Astrocyte of the hippocampus (primary cell): ENCODE measurements around the gene DPCD.

Source experiments
- DNase-seq: peaks from one replicate; pipeline ENCODE4 v3.0.0; 2011; ENCODE audit warnings: low read depth, low spot score

DPCD gene

DNA sequence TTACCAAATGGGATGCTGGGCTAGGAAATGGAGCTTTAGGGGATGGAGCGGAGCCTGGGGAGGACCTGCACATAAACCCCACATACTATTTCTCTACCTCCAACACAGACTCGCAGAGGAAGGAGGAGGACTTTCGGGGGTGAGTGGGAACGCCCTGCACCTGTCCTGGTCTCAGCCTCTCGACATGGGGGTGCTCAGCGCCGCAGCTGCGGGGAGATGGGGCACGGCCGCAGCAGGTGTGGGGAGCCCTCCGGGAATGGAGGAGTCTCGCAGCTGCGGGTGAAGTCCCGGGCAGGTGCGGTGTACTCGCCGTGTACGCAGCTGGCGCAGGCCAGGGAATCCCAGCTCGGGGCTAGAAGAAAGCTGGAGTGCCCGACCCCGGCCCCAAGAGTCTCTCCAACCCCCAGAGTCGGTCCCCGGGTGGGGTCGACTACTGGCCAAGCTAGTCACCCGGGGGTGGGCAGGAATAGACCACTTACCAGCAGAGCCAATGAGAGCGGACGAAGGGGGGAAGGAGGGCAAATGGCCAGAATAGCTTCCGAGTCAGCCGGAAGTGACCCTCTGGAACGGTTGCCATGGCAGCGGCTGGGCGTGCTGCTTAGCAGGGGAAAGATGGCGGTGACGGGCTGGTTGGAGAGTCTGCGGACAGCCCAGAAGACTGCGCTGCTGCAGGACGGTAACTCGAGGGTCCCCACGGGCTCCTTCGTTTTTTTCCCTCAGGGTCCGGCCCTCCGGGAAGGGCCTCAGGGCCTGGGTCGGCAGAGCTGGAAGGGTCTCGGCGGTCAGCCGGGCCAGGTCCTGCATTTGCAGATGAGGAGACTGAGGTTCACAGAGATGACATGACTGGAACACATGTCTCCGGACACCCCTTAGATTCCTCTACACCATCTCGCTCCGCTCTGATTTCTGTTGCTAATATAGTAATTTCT lies at the start of gene DPCD, which contains the start of gene POLL:
DPCD (plus strand) TSS at position 597 of the 929 bp plus-strand sequence; CDS start at position 613, 16 bp downstream.
POLL (minus strand) TSS at position 533 of the 929 bp plus-strand sequence. CDS start 897 bp downstream, outside the sequence.
- DNase-seq, result peak; percentile 98

DNA sequence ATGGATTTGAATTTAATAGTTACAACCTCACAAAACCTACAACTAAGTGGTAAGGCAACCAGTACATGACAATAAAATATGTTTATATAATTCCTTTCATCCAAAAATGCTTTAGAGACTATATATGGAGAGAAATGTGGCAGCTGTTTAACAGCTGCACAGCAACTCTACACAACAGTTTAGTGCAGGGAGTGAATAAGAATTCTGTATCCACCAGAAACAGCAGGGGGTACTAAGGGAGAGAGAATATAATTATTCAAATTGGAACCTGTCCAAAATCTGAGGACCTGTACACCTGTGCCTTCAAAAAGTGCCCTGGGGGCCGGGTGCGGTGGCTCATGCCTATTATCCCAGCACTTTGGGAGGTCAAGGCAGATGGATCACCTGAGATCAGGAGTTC lies 49.7 kb upstream of the DPCD start:
- no peak for DNase-seq

- no peak for DNase-seq
Measured at GRCh38 chr10:101545898-101546297, 42.2 kb upstream of the DPCD start.

DNA sequence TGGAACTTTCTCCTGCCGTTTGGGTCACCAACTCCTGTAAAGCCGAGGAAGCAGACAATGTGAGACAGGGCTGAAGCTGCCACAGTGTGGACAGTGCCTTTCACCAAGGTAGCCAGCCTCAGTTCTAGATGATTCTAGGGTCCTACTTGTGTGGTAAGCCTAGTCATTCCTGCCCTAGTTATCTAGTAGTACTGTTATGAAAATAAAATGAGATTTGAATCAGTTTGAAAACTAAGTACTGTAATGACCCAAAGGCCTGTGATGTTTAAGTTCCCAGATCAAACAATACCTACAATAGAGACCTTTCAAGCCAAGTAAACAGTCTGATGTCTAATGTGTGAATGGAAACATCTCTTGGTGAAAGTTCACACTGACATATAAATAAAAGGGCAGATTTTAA lies 37.2 kb upstream of the DPCD start:
- no peak for DNase-seq

DNA sequence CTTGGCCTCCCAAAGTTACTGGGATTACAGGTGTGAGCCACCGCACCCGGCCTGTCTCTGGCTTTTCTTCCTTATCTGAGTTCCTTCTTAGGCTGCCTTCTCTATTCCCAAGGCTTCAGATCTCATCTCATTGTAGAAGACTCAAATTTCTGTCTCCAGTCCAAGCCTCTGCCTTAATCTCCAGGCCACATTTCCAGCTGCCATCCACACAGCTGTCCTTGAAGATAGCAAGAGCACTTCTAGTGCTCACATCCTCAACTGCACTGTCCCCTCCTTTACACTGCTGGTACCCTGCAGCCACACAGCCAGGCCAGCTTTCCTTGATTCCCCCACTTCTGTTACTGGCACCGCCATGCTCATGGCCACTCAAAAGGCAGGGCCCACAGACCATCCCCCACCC lies 35.7 kb upstream of the DPCD start:
- no peak for DNase-seq

GRCh38 chr10:101557541-101557940 lies 30.6 kb upstream of the DPCD start:
- no peak for DNase-seq

- DNase-seq, result no peak
Measured at GRCh38 chr10:101558204-101558603, 29.9 kb upstream of the DPCD start.

DNA sequence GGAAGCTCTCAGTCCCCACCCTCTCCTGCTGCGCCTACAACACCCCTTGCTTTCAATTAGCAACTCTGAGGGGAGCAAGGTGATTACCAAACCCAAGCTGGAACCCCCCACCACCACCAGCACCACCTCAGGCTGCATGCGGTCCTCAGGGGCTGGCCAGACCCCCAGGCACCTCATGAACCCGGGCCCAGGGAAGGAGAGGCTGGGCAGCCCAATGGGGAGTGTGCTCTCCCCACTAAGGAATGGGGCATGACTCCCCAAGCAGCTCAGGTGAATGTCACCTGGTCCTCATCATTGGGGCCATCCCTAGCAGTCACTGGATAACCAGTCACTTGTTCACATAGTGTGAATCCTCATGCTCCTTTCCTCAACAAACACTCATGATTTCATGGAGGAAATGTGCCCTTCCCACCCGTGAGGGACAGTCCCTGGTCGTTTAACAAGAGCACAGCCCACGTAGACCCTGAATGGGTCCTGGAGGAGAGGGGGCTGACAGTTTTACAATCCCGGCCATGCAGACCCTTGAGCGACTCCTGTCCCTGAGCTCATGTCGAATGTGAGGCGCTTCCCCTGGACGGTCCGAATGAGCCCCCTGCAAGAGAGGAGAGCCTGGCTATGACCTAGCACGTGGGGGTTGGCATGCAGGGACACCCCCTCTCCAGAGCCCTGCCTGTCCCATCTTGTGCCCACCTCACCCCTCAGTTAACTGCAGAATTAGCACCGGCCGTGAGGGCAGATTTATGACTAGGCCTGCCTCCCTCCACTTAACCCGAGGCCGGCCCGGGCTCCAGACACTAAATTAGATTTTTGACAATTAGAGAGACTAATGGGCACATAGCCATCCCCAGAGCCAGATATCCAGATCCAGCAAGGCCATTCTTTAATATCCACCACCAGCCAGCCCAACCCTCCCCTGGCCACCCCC lies 29.2 kb upstream of the DPCD start:
- DNase-seq, result no peak

DNA sequence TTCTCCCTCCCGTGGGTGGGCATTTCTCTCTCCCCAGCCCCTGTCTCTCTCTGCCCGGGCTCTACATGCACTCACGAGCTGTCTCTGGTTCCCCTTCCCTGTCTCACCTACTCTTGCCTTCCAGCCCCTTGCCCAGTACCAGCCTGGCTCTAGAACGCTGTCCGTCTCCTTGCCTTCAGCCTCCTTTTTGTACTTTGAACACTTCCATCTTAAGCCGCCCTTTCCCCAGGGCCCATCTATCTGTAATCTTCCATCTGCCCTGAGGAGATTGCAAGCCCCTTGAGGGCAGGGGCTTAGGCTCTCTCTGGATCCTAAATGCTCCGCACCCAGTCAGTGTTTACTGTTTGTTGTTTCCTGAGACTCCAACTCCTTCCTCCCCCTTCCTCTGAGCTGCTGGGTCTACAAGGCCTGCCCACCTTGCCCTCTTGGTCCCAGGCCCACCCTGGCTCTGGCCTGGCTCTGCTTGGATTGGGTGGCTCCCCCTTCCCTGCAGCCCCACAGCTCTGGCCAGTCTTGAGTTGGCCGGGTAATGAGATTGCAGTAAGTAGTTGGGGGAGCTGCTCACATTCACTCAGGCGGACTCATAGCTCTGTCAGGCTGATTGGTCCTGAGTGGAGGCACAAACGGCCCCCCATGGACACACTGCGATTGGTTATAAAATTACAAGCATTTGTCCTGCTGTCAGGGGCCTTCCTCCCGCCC lies 28.4 kb upstream of the DPCD start:
- DNase-seq, result no peak

DNA sequence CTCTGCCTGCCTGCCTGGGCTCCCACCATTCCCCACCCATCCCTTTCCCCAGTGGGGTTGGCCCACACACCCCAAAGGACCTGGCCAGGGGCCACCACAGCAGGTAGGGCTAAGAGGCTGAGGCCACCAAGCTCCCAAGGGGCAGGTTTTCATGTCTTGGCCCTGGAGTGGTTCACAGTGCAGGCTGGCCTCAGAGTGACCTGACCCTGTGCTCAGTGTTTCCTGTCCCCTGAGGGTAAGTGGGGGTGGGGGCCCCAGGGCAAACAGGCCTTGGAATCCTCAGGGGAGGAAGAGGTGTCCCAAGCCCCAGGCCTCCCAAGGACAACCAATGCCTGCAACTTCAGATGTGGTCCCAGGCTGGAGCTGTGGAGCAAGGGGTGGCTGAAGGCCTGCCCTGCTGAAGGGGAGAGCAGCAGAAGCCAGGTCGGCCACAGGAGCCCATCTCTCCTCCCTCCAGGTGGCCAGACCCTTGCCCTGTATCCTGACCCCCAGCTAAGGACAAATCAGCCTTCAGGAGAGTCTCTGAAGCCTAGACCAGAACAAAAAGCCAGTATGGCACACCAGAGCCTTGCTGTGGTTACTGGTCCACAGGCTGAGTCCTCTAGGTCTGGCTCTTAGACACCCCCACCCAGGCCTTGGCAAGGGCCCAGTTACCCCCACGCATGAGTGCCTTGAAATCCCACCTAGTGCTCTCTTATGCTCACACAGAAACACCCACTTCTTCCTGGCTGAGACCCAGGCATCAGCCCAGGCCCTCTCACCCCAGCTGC lies 27.6 kb upstream of the DPCD start:
- DNase-seq, result no peak

GRCh38 chr10:101561068-101561915 lies 26.8 kb upstream of the DPCD start:
- no peak for DNase-seq

DNA sequence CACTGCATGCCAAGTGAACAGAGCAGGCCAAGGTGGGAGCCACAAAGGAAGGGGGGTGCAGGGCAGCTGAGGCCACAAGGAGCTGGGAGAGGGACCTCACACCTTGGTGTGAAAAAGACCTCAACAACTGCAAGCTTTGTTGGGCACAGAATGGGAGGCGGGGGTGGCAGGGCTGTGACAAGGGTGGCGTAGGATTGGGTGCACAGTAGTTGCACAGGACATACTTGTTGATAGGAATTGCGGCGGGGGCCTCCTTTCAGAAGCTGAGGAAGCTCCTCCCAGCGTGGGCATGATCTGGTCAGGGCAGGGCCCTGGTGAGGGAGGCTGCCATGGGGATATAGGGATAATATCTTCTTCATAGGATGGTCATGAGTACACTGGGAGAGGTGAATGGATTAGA lies 25.9 kb upstream of the DPCD start:
- DNase-seq, result no peak

GRCh38 chr10:101563007-101563406 lies 25.1 kb upstream of the DPCD start:
- DNase-seq, result no peak

GRCh38 chr10:101563497-101564040 lies 24.6 kb upstream of the DPCD start:
- no peak for DNase-seq

- no peak for DNase-seq
Measured at GRCh38 chr10:101564490-101564991, 23.6 kb upstream of the DPCD start.

DNA sequence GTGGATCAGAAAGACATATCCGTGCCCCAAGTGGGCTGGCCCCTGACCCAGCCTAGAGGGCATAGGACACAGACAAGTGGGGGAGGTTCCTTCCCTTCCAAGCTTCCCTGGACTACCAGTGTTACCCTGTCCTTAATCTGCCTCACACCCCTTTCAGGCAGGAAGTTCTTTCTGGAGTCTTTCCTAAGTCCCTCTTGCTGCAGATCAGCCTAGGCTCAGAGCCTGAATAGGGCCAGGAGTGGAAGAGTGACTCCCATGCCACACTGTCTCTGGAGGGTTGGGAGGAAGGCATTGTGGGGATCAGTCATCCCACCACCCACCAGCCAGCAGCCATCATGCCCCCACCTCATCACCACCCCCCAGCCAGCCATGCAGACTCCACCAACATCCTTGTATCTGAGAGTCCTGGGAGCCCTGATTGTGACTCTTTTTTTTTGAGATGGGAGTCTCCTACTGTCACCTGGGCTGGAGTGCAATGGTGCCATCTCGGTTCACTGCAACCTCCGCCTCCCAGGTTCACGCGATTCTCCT lies 22.7 kb upstream of the DPCD start:
- DNase-seq, result no peak

- DNase-seq, result no peak
Measured at GRCh38 chr10:101565936-101566332, 22.2 kb upstream of the DPCD start.

DNA sequence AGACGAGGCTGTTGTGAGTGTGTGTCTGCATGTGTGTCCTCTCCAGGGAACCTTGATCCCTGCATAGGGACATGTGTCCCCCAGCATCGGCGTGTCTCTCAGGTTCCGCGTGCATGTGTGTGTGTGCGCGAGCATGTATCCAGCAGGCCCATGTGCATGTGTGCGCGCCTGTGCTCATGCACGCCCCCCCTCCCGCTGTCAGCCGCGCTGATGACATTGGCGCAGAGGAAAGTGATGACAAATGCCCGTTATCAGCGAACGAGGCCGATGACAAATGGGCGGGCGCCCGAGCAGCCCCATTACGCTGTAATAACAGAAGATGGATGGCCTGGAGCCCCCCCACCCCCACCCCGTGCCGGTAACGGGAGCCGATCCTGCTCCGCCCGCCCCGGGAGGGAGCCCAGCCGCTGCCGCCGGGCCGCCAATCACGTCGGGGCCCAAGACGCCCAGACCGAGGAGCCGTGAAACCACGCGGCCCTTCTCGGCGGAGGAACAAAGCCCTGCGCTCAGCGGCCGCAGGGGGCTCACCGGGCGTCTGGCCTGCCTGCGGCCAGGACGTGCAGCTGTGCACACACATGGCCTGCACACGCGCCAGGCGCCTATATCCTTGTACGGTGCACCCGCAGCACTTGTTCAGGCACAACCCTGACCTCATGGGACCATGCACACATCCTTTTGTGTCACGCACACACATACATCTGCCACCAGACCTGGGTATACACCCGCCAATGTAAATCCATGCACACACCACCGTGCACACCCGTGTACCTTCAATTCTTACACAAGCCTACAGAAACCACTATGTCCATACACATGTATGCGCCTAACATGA lies 21.6 kb upstream of the DPCD start:
- DNase-seq, result peak; percentile 58
